Suppressor macrophage treated with lipopolysaccharide for 4 hours (primary cell): Measurements from ENCODE around the gene MRPL53.
"Not testable (repeated sequence)": the region's sequence is repeated elsewhere in the genome, so short reads cannot be mapped to it uniquely, and the experiment has no call there.

ENCODE experiments used
- DNase-seq: peaks from one replicate; pipeline ENCODE4 v3.0.0-alpha.2; 2020

The MRPL53 gene

DNA sequence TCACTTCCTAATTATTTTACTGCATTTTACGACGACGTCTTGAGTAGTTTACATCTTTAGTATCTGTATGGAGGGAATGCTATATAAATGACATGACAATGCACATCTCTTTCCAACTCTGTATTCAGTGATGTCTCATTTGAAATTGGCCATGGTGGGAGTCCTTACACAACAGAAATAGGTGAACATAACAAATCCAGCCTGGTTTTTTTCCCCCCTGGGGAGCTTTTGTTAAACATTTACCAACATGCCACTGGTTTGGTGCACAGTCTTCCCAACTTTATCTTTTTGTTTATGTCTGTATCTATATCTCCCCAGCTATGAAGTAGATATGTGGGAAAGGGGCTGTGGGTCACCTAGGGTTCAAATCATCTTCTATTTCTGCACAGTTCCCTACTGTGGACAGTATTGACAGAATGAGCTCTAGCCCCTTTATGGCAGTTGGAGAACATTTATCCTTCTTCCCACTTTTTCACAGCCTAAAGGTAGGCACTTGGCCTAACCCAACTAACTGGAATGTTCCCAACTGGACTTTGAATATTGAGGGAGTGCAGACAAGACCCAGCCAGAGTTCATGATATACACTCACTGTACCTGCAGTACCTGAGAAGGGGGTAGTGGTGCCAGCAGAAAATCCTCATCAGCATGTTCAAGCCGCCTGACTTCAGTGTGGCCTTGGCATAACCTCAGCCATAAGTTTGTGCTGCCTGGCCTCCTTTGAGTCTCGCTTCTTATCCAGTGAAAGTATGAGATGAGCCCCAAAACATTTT, 25.1 kb downstream of the MRPL53 start:
- no peak for DNase-seq

GRCh38 chr2:74444498-74445318, 27.8 kb downstream of the MRPL53 start:
- no peak for DNase-seq

- not testable (repeated sequence) for DNase-seq
Measured at GRCh38 chr2:74442483-74443297, 29.8 kb downstream of the MRPL53 start.

GRCh38 chr2:74441690-74442482, 30.6 kb downstream of the MRPL53 start, which contains the start of gene RTKN:
Gene RTKN, minus strand, starts transcription at chr2:74441937. Its CDS starts 121 bp downstream, at chr2:74441816.
- DNase-seq: no peak

DNA sequence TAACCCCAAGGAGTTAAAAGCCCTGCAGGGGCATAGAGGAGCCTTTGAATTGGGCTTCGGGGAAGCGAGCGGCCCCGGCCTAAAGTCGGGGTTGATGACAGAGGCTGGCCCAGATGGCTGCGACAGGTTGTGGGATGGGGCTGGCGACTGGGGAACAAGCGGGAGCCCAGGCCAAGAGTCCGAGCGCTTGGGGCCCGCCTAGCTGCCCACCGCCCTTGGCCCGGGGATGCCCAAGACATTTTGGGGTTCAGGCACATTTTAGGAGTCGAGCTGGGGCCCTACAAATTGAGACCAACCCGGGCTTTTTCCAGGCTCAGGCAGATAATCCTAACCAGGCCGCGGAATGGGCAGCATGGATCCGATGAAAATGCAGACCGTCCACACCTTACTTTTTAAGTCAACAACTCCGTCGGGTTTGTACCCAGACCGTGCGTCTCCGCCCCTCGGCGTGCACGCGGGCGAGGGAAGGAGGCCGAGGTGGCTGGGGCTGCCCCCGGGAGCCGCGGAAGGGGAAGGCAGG, 31.2 kb downstream of the MRPL53 start:
- no peak for DNase-seq

- DNase-seq: peak; percentile 67
Measured at GRCh38 chr2:74440378-74441169, 31.9 kb downstream of the MRPL53 start.

DNA sequence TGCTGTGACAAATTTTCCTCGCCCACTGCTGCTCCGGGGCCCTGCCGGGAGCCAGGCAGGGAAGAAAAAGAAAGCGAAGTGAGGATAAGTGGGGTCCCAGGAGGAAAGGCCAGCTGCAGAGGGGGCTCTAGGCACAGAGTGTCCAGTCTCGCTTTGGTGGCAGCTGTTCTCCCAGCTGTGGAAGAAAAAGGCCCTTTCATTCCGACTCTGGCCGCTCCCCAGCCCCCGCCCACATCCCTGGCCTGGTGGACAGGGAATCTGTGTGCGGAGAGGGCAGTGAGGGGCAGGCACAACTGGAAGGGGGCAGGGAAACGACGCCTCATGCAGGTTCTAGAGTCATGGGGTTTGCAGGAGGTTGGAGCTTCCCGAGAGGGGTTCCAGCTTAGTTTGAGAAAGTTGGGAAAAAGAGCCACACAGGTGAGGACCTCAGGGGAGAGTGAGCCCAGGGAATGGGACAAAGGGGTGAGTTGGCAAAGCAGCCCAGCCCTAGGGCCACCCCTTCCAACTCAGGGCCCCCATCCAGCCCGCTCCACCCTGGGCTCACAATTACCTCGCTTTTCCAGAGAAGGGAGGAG, 32.6 kb downstream of the MRPL53 start:
- DNase-seq: no peak

DNA sequence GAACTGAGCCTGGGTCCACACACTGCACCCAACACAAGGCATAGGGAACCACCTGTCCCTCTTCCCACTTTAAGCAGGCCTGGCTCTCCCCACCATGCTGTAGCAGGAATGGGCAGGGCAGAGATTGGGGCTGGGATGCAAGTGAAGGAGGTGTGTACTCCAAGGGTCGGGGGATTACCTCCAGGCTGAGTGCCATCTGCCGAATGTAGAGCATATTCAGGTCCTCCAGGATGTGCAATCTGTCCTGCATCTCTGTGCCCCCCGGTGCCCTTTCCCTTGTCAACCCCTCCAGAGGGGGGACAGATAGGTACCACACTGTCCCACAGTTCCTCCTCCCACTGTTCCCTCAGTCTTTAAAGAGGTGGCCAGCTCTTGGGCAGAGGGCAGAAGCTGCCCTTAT, 33.1 kb downstream of the MRPL53 start:
- no peak for DNase-seq

- DNase-seq: no peak
Measured at GRCh38 chr2:74438248-74438647, 34.2 kb downstream of the MRPL53 start.

DNA sequence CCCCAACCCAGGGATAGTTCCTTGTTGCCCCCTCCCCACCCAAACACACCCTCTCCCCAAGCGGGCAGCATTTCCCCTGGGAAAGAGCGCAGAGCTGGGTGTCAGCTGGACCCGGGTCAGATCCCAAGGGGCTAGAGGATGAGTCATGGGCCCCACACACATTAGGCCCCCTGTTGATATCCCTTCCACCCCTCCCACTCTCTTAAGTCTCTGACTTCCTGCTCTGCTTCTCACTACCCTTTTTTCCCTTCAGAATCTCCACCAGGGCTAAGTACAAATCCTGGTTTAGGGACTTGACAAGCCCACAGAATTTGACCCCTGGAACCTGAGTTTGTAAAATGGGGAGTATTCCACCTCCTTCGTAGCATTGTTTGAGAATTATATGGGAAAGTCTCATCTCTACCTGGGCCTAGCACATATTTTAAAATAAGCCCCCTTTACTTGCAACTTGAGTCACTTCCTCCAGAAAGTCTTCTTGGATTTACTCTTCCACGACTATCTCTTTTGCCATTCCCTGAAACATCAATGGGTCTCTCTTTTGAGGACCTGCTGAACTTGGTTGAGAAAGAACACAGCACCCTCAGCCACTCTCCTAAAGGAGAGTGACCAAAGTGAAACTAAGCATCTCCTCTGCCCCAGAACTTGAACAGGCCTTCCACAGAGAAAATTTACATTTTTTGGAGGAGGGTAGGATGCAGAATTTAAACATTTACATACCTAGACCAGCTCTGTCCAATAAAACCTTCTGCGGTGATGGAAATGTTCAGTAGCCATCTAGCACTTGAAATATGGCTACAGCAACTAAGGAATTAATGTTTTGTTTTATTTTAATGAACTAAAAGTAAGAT, 35.4 kb downstream of the MRPL53 start:
- no peak for DNase-seq

DNA sequence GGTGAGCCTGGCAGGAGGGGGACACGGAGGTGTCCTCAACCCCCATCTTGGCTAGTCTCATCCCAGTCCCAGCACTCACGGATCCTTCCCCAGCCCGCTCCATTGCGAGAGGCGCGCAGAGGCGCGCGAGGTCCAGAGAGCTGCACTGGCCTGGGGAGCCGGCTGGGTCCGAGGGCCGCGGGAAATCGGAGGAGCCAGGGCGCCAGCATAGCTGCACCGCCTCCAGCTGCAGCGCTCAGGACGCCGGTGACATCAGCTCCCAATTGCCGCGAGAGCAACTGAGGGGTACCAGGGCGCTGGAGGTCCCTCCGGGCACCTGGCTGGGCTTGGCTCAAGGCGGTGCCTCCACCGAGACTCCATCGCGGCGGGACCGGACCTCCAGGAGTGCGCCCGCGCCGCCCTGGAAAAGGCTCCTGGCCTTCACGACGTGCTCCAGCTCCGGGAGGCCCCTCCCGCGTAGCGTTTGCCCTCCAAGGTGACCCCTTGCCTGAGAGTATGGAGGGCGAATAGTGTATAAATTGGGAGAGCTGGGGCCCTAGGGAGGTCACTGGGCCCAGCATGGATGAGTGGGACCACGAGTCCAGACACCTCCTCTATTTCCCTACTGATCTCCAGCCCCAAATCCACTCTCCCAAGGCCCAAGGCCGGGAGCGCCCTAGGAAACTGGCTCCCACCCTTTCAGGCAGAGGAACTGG, 36.2 kb downstream of the MRPL53 start:
- DNase-seq: no peak

DNA sequence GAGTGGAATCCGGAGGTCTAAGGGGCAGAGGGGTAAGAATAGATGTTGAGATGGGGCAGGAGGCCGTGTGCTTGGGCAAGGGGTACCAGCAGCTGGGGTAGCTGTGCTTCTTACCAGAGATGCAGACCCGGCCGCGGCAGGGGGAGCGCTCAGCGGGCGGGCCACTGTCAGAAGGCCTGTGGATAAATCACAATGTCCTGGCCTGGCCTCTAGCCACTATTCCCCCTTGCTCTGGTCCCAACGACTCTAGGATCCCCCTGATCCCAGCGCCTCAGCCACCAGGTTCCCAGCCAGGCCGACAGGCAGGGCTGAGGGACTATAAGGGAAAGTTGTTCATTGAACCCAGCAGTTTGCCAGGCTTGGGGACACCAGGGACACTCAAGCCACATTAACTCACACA, 42.0 kb downstream of the MRPL53 start:
- no peak for DNase-seq

DNA sequence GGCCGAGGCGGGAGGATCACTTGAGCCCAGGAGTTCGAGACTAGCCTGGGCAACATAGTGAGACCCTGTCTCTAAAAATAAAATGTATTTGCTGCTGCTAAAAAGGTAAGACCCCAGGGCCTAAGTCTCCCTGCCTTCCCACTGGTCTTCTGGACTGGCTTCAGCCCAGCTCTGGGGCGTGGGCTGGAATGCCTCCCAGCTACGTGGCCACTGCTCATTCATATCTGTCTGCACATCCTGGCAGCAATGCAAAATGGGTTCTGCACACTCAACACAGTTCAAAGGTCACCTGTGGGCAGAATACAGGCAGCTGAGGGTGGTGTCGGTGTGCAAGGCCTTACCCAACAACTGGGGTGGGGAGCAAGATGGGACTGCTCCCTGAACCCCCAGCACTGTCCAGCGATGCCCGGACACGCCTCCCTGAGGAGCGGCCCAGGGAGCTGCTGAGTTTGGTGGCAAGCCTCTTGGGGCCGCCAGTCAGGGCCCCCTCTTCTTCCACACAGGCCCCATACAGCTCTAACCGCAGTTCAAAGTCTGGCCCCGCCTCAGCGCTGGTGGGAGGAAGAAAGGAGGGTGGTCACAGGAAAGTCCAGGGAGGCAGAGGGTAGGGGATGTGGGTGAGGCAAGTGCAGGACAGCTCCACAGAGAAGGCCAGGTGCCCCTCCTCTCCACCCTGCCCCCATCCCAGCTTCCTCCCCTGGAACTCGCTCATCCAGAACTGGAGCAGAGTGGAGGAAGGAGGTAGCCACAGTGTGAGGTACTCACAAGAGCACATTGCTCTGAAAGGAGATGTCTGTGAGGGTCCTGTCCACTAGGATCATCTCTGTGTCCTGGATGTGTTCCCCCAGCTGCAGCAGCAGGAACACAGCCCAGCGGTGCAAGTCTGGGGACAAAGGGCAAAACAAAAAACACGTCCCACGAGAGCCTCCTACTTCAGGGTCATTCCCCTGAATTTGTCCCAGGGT, 42.7 kb downstream of the MRPL53 start:
- DNase-seq: no peak

GRCh38 chr2:74428675-74429074, 43.8 kb downstream of the MRPL53 start:
- DNase-seq: no peak

- no peak for DNase-seq
Measured at GRCh38 chr2:74427551-74427950, 44.9 kb downstream of the MRPL53 start.

GRCh38 chr2:74426181-74426758, 46.2 kb downstream of the MRPL53 start:
- DNase-seq: no peak

GRCh38 chr2:74425523-74425922, 47.0 kb downstream of the MRPL53 start:
- no peak for DNase-seq

- DNase-seq: no peak
Measured at GRCh38 chr2:74424995-74425406, 47.5 kb downstream of the MRPL53 start.
